NOMO-1 (cell line): ENCODE measurements around the gene PRSS12.

Experiments used
- DNase-seq, 2 experiments: peaks; one replicate each; lab custom pipeline; 2025; ENCODE audit not compliant: unreplicated experiment in 2 of 2; lab: John Stamatoyannopoulos, UW

The PRSS12 gene

GRCh38 chr4:118360106-118360505, 7.3 kb upstream of the PRSS12 start:
- no peak for DNase-seq

DNA sequence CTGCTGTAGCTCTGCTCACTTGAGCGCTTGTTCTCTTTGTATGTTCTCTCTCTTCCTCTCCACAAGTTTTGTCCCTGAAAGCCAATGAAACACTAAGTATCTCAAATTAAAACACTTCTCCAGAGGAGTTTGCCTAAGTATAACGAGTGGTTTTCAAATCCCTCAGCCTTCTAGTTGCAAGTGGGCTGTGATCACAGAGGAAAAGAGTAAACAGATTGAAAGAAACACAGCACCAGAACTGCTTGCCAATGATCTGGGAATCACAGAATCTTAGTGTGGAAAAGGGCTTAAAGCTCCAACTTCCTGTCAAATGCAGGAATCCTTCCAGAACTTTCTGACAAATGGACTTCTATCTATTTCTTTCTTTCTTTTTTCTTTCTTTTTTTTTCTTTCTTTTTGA, 4.8 kb upstream of the PRSS12 start:
- no peak for DNase-seq

DNA sequence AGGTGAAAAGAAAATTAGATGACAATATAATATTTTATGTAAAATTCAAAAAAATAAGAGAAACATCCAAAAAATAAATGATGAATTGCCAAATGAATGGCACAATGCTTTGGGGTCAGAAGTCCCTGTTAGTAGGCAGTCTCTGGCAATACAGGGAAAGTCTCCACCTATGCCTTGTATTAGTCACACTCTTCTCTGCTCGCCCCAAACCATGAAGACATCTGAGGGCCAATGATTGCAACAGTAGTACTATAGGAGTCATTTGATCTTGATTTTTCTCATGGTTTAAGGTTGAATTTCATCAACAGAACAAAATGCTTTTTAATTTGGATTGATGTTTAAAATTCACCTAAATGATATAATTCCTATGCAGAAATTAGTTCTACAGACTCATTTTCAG, 3.9 kb upstream of the PRSS12 start:
- no peak for DNase-seq

- DNase-seq: no peak
These were observed 3.3 kb upstream of the PRSS12 start for GRCh38 chr4:118356111-118356510.

DNA sequence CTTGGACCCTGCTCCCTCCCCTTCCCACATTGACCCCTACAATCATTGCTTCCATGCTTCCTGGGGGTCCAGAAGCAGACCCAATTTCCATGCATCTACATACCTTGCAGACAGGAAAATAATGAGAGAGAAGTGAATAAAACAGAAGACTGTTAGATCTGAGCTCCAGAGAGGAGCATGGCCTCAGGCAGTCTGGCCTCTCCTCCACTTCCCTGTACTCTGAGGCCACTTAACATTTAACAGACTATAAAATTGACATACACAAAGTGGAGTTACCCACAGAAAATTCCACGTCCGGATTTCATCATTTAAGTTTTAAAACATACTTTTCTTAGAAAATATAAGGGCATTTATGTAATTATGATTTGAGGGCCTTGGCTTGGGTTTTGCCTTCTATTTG, 2.1 kb upstream of the PRSS12 start:
- DNase-seq: no peak

GRCh38 chr4:118353534-118354030, 779 bp upstream of the PRSS12 start:
- no peak for DNase-seq

GRCh38 chr4:118351851-118352827, 664 bp downstream of the PRSS12 start:
- DNase-seq: peak; percentile 31 to 46

GRCh38 chr4:118350961-118351360, 1.8 kb downstream of the PRSS12 start:
- DNase-seq: no peak

- DNase-seq: peak; percentile 21 to 41
These were observed 3.9 kb downstream of the PRSS12 start for GRCh38 chr4:118348886-118349285.

GRCh38 chr4:118346495-118346894, 6.3 kb downstream of the PRSS12 start:
- DNase-seq: no peak

GRCh38 chr4:118345813-118346212, 7.0 kb downstream of the PRSS12 start:
- no peak for DNase-seq

DNA sequence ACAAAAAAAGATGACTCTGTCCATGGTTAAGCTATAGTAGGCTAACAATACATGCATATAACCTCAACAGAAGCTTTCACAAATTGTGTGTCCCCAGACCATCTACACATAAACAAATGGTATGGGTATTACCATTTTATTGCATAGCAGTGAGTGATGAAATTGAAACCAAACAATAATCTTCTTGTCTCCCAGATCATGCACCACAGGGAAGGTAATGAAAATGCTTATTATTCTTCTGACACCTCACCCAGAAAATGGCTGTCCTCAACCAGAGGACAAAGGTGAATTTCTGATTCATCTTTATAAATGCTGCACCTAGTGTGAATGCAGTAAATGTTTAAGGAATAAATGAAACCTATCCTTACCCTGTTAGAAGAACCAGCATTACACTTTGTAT, 8.0 kb downstream of the PRSS12 start:
- no peak for DNase-seq

DNA sequence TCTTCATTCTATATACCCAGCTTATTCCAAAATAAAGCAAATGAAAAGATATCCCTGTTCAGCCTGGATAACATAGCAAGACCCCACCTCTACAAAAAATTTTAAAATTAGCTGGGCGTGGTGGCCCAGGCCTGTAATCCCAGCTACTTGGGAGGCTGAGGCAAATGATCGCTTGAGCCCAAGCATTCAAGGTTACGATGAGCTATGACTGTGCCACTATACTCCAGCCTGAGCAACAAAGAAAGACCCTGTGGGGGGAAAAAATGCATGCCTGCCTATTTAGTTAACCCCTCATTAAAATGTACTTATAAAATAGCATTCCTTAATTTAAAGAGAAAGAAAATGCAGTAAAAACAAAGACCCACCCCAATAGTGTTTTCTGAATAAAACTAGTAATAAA, 9.3 kb downstream of the PRSS12 start:
- no peak for DNase-seq

GRCh38 chr4:118340109-118340508, 12.7 kb downstream of the PRSS12 start:
- DNase-seq: no peak

- peak in 1 of 2 experiments; percentile 18 for DNase-seq
These were observed 13.6 kb downstream of the PRSS12 start for GRCh38 chr4:118338981-118339765.

- DNase-seq: no peak
These were observed 14.3 kb downstream of the PRSS12 start for GRCh38 chr4:118338518-118338917.

DNA sequence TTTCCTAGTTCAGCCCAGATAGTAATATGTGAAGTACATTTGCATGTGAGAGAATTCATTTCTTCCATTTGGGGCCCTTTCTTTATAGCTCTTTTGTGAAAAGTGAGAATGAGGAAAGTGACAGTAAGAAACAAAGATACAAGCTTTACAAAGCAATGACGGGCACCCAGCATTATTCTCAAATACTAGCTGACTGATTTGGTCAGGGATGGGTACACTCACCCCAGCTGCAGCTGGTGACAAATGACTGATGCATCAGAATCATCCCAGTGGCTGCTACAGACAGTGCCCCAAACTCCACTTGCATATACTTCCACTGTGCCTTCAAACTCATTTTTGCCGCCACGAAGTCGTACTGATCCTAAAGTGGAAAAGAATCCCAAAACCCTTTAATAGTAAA, 14.8 kb downstream of the PRSS12 start:
- no peak for DNase-seq

DNA sequence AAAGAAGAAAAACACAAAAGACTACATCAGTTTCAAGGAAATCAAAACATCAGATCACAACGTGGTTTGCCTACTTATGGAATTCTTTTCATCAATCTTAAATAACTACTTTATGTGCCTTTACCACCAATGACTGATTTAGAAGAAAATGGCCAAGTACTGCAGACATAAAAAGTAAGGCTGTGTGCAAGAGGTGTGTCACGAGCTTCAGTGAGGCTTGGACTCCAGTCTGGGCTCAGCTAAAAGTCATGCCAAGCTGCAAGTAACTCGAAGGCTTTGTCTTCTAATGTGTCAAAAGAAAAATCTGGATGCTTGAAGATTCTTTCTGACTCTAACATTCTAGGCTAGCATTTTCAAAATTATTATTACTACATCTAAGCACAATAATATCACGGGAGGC, 17.0 kb downstream of the PRSS12 start:
- no peak for DNase-seq

DNA sequence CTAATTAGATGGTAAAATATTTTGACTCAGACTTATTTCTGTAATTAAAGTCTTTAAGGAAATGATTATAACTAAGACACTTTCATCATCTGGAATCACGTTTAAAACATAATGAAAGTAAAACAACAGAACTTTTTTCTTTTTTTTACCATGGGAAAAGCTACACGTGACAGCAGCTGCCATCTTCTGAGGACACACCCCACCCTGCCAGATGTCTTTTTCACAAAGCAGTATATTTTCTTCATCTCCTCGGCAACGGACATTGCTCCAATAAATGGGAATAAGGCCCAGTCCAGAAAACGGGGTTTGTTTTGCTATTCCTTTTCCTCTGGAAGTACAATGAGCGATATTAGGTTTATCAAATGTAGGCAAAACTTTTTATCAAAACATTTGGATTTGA, 17.5 kb downstream of the PRSS12 start:
- no peak for DNase-seq

- DNase-seq: no peak
These were observed 21.5 kb downstream of the PRSS12 start for GRCh38 chr4:118331352-118331751.

- DNase-seq: no peak
These were observed 23.0 kb downstream of the PRSS12 start for GRCh38 chr4:118329849-118330248.
